Measurements from ENCODE around the gene ALKBH8. TPM values are rescaled to one million over a fixed set of nuclear protein-coding genes. Genes with fewer than 3 reads are reported as not detected.
A peak's percentile ranks its signal among the peaks of the same experiment; 100 is the strongest.

The ALKBH8 gene
- total and polyA plus RNA-seq, 2 of the 13 experiments (the other 11 are each of a cell fraction or from before 2014, with no cell fraction given): 2.4 to 9.1 TPM

- TF ChIP-seq ZNF710 (CRISPR knock-in tag; IDR thresholded peaks at IDR 0.05; ENCODE audit: borderline replicate concordance): no peak
- TF ChIP-seq, protein P1, sequence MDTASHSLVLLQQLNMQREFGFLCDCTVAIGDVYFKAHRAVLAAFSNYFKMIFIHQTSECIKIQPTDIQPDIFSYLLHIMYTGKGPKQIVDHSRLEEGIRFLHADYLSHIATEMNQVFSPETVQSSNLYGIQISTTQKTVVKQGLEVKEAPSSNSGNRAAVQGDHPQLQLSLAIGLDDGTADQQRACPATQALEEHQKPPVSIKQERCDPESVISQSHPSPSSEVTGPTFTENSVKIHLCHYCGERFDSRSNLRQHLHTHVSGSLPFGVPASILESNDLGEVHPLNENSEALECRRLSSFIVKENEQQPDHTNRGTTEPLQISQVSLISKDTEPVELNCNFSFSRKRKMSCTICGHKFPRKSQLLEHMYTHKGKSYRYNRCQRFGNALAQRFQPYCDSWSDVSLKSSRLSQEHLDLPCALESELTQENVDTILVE (CRISPR knock-in tag; IDR thresholded peaks at IDR 0.05): peak; percentile 62; the same call in 1 of the 2 replicates
- TF ChIP-seq RARG (CRISPR knock-in tag; IDR thresholded peaks at IDR 0.05; ENCODE audit: low read depth): no peak
- TF ChIP-seq ZNF674 (CRISPR knock-in tag; IDR thresholded peaks at IDR 0.05; ENCODE audit: low read depth): no peak
- no peak for TF ChIP-seq RCOR2 (CRISPR knock-in tag; IDR thresholded peaks at IDR 0.05)
- TF ChIP-seq KDM3A (CRISPR knock-in tag; IDR thresholded peaks at IDR 0.05; ENCODE audit: low read depth): no peak
- TF ChIP-seq DR1 (CRISPR knock-in tag; IDR thresholded peaks at IDR 0.05): no peak
- peak; percentile 73; the same call in 1 of the 2 replicates for TF ChIP-seq ZBTB20 (CRISPR knock-in tag; IDR thresholded peaks at IDR 0.05; ENCODE audit: borderline replicate concordance, low read depth)
- no peak for TF ChIP-seq NR2F2 (IDR thresholded peaks at IDR 0.05; ENCODE audit: borderline replicate concordance, low read depth)
- TF ChIP-seq ZFY (CRISPR knock-in tag; IDR thresholded peaks at IDR 0.05): peak; percentile 50
- TF ChIP-seq ZNF136 (CRISPR knock-in tag; IDR thresholded peaks at IDR 0.05; ENCODE audit: low read depth): no peak
- peak; percentile 22 for TF ChIP-seq MED8 (CRISPR knock-in tag; IDR thresholded peaks at IDR 0.05; ENCODE audit: insufficient replicate concordance)
- no peak for TF ChIP-seq ATF5 (CRISPR knock-in tag; IDR thresholded peaks at IDR 0.05; ENCODE audit: low read depth)
- no peak for TF ChIP-seq ZNF776 (CRISPR knock-in tag; IDR thresholded peaks at IDR 0.05)
- peak; percentile 47; the same call in 1 of the 2 replicates for TF ChIP-seq ERF (CRISPR knock-in tag; IDR thresholded peaks at IDR 0.05)
- TF ChIP-seq ZBTB3 (CRISPR knock-in tag; IDR thresholded peaks at IDR 0.05; ENCODE audit: borderline replicate concordance, low read depth): no peak
- no peak for TF ChIP-seq MYNN (CRISPR knock-in tag; IDR thresholded peaks at IDR 0.05; ENCODE audit: low read depth)
- TF ChIP-seq NCOA1 (CRISPR knock-in tag; IDR thresholded peaks at IDR 0.05): no peak
- peak; percentile 46 for TF ChIP-seq SPEN (CRISPR knock-in tag; IDR thresholded peaks at IDR 0.05; ENCODE audit: low read depth)
- TF ChIP-seq, protein P2, sequence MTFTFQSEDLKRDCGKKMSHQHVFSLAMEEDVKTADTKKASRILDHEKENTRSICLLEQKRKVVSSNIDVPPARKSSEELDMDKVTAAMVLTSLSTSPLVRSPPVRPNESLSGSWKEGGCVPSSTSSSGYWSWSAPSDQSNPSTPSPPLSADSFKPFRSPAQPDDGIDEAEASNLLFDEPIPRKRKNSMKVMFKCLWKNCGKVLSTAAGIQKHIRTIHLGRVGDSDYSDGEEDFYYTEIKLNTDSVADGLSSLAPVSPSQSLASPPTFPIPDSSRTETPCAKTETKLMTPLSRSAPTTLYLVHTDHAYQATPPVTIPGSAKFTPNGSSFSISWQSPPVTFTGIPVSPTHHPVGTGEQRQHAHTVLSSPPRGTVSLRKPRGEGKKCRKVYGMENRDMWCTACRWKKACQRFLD (CRISPR knock-in tag; IDR thresholded peaks at IDR 0.05; ENCODE audit: borderline replicate concordance): peak; percentile 76; the same call in 1 of the 2 replicates
- TF ChIP-seq RFX1 (IDR thresholded peaks at IDR 0.05): no peak
- TF ChIP-seq TRIM22 (IDR thresholded peaks at IDR 0.05): no peak
Measured at GRCh38 chr11:107565219-107565937, at the start of gene ALKBH8 (continued).
